Pulmonary artery endothelial cell (primary cell): ENCODE data around the gene SLC39A13. TPM values are rescaled to one million over a fixed set of nuclear protein-coding genes. Genes with fewer than 3 reads are reported as not detected.

Experiments
- DNase-seq: peaks from one replicate; pipeline ENCODE4 v3.0.0-alpha.2; 2011; ENCODE audit warnings: low read depth, low spot score
- total RNA-seq: library from RNA; depleted of rRNA; stranded (reverse); fragments of >200 nt; gene quantifications from 2 replicates; pipeline ENCODE4 v1.2.3, GENCODE V29; 2014

Gene SLC39A13
- 60.8 and 77.0 TPM in 2 replicates for total RNA-seq

GRCh38 chr11:47407746-47408590 is at the start of gene SLC39A13:
Gene SLC39A13, plus strand, starts transcription at chr11:47408590. Its CDS starts 1,505 bp downstream, at chr11:47410095.
- peak; percentile 88 for DNase-seq

- no peak for DNase-seq
Measured at GRCh38 chr11:47358731-47359051, 49.7 kb upstream of the SLC39A13 start.

- DNase-seq: no peak
Measured at GRCh38 chr11:47359162-47359561, 49.2 kb upstream of the SLC39A13 start.

GRCh38 chr11:47359586-47359985 is 48.8 kb upstream of the SLC39A13 start:
- DNase-seq: no peak

GRCh38 chr11:47360341-47360740 is 48.0 kb upstream of the SLC39A13 start:
- DNase-seq: no peak

- DNase-seq: no peak
Measured at GRCh38 chr11:47361419-47361818, 47.0 kb upstream of the SLC39A13 start.

- DNase-seq: no peak
Measured at GRCh38 chr11:47366020-47366490, 42.3 kb upstream of the SLC39A13 start.

GRCh38 chr11:47369676-47370075 is 38.7 kb upstream of the SLC39A13 start:
- no peak for DNase-seq

GRCh38 chr11:47372422-47372821 is 36.0 kb upstream of the SLC39A13 start:
- no peak for DNase-seq

- DNase-seq: peak; percentile 32
Measured at GRCh38 chr11:47373876-47374719, 34.3 kb upstream of the SLC39A13 start.

GRCh38 chr11:47374720-47375019 is 33.7 kb upstream of the SLC39A13 start:
- DNase-seq: no peak

- no peak for DNase-seq
Measured at GRCh38 chr11:47375020-47375419, 33.4 kb upstream of the SLC39A13 start.

GRCh38 chr11:47375546-47376085 is 32.8 kb upstream of the SLC39A13 start:
- no peak for DNase-seq

- DNase-seq: no peak
Measured at GRCh38 chr11:47376107-47376524, 32.3 kb upstream of the SLC39A13 start.

- DNase-seq: no peak
Measured at GRCh38 chr11:47376525-47377371, 31.6 kb upstream of the SLC39A13 start.

- DNase-seq: no peak
Measured at GRCh38 chr11:47377571-47378009, 30.8 kb upstream of the SLC39A13 start.

- no peak for DNase-seq
Measured at GRCh38 chr11:47378010-47378835, 30.2 kb upstream of the SLC39A13 start, which contains the start of gene SPI1. Gene SPI1, minus strand, starts transcription at chr11:47378547. Its CDS starts 194 bp downstream, at chr11:47378353.

- DNase-seq: no peak
Measured at GRCh38 chr11:47378836-47379170, 29.6 kb upstream of the SLC39A13 start.

GRCh38 chr11:47379317-47379716 is 29.1 kb upstream of the SLC39A13 start:
- DNase-seq: no peak

- DNase-seq: no peak
Measured at GRCh38 chr11:47380078-47380477, 28.3 kb upstream of the SLC39A13 start.
